ENCODE measurements around the gene RFPL2.
"Not testable (repeated sequence)": the region's sequence is repeated elsewhere in the genome, so short reads cannot be mapped to it uniquely, and the experiment has no call there.

RFPL2 gene

GRCh38 chr22:32144496-32145274 is 60.2 kb downstream of the RFPL2 start:
- no peak for DNase-seq (ENCODE audit: extremely low read depth, low read depth)
- no peak for TF ChIP-seq CTCF (IDR thresholded peaks at IDR 0.05; ENCODE audit: low read depth, low read length, missing control alignments)
- no peak overlapping the region for H3K4me3 ChIP-seq (replicated peaks; ENCODE audit: low read depth, low read length)

GRCh38 chr22:32142600-32142999 is 62.3 kb downstream of the RFPL2 start:
- no peak overlapping the region for H3K4me3 ChIP-seq (replicated peaks; ENCODE audit: low read depth, low read length)
- no peak for TF ChIP-seq CTCF (IDR thresholded peaks at IDR 0.05; ENCODE audit: low read depth, low read length, missing control alignments)
- no peak for DNase-seq (ENCODE audit: extremely low read depth, low read depth)

GRCh38 chr22:32140688-32141087 is 64.2 kb downstream of the RFPL2 start:
- TF ChIP-seq CTCF (IDR thresholded peaks at IDR 0.05; ENCODE audit: low read depth, low read length, missing control alignments), result peak; percentile 37
- not testable (repeated sequence) for H3K4me3 ChIP-seq (replicated peaks; ENCODE audit: low read depth, low read length); DNase-seq (ENCODE audit: extremely low read depth, low read depth)
